ENCODE data around the gene MTM1. TPM values are rescaled to one million over a fixed set of nuclear protein-coding genes. Genes with fewer than 3 reads are reported as not detected.

MTM1 gene
- polyA plus RNA-seq, 1 of the 3 experiments (the other 2 are of a cell fraction): 2.7 TPM

GRCh38 chrX:150566734-150567182 is 1.7 kb upstream of the MTM1 start (continued):
- TF ChIP-seq RFX5 (IDR thresholded peaks at IDR 0.05; ENCODE audit: low read length) (no peak), POLR2AphosphoS5 (IDR thresholded peaks at IDR 0.05; ENCODE audit: low read depth, low read length) (no peak), ZBTB33 (IDR thresholded peaks at IDR 0.05; ENCODE audit: borderline replicate concordance, low read depth) (no peak), MEF2A (IDR thresholded peaks at IDR 0.05; ENCODE audit: borderline replicate concordance, low read depth) (no peak), NRF1 (IDR thresholded peaks at IDR 0.05; ENCODE audit: low read depth, low read length) (no peak), PBX3 (IDR thresholded peaks at IDR 0.05) (no peak), TEAD4 (IDR thresholded peaks at IDR 0.05; ENCODE audit: borderline replicate concordance, insufficient read depth) (no peak)

GRCh38 chrX:150567645-150568319 is 639 bp upstream of the MTM1 start:
- DNase-seq: no peak
- no peaks in the 10 kb centered on the region for H3F3A ChIP-seq (replicated peaks; ENCODE audit: insufficient read depth)
- H3K4me3 ChIP-seq (ENCODE audit: low read depth in 2 of 2, low read length in 1 of 2): no peak overlapping the region
- H2AFZ ChIP-seq (ENCODE audit: low read depth): peak overlapping the region; percentile 92
- no peaks in the 10 kb centered on the region for H3K9me2 ChIP-seq
- CTCF ChIA-PET: no interaction called here
- no peaks in the 10 kb centered on the region for H3K36me3 ChIP-seq (replicated peaks in 1 of 2; ENCODE audit: control insufficient read depth in 1 of 2, insufficient read depth in 2 of 2, low read length in 1 of 2)
- H3K4me1 ChIP-seq (ENCODE audit: control insufficient read depth in 1 of 2, insufficient read depth in 2 of 2, low read depth in 1 of 2, low read length in 1 of 2): no peaks in the 10 kb centered on the region; a peak in 1 of 4 replicates
- TF ChIP-seq GABPA (IDR thresholded peaks at IDR 0.05; ENCODE audit: low read depth) (peak; percentile 58), TAF1 (IDR thresholded peaks at IDR 0.05; ENCODE audit: borderline replicate concordance, low read depth, low read length) (no peak)
- H3K27ac ChIP-seq (ENCODE audit: low read depth in 2 of 2, low read length in 1 of 2): no peak overlapping the region
- POLR2A ChIA-PET: no interaction called here
- whole genome bisulfite sequencing (ENCODE audit: low lambda C conversion rate): 62% methylated on average over 17 of the region's 23 CpGs
- no peaks in the 10 kb centered on the region for H3K9me3 ChIP-seq
- no peak overlapping the region for H3K9ac ChIP-seq
- no peaks in the 10 kb centered on the region for H3K27me3 ChIP-seq (ENCODE audit: insufficient read depth)
- H3K4me2 ChIP-seq: 0 out of 2 replicates have a peak overlapping the region, but pooled peaks have one; percentile 15
- H3K79me2 ChIP-seq (ENCODE audit: insufficient read depth): peaks cover 20% of the 10 kb centered on the region
- no peaks in the 10 kb centered on the region for H4K20me1 ChIP-seq (ENCODE audit: insufficient read depth)

- no peaks in the 10 kb centered on the region for H3K36me3 ChIP-seq (replicated peaks in 1 of 2; ENCODE audit: control insufficient read depth in 1 of 2, insufficient read depth in 2 of 2, low read length in 1 of 2)
- H3F3A ChIP-seq (replicated peaks; ENCODE audit: insufficient read depth): no peaks in the 10 kb centered on the region
- 24% methylated on average over 14 of the region's 17 CpGs for WGBS (ENCODE audit: low lambda C conversion rate)
- peak overlapping the region; percentile 70 to 74 for H3K4me3 ChIP-seq (ENCODE audit: low read depth in 2 of 2, low read length in 1 of 2)
- peak overlapping the region; percentile 74 for H3K4me2 ChIP-seq
- no peak for TF ChIP-seq SMC3 (IDR thresholded peaks at IDR 0.05; ENCODE audit: low read depth, low read length)
- TF ChIP-seq POLR2AphosphoS5 (IDR thresholded peaks at IDR 0.05; ENCODE audit: low read depth, low read length): no peak
- TF ChIP-seq JUND (IDR thresholded peaks at IDR 0.05): no peak
- TF ChIP-seq TCF12 (IDR thresholded peaks at IDR 0.05): no peak
- TF ChIP-seq GATA2 (CRISPR knock-in tag; IDR thresholded peaks at IDR 0.05): no peak
- TF ChIP-seq FOSL2 (IDR thresholded peaks at IDR 0.05; ENCODE audit: borderline replicate concordance, low read depth): no peak
- TF ChIP-seq TEAD4 (IDR thresholded peaks at IDR 0.05; ENCODE audit: borderline replicate concordance, insufficient read depth): no peak
- no peak for TF ChIP-seq TAF1 (IDR thresholded peaks at IDR 0.05; ENCODE audit: borderline replicate concordance, low read depth, low read length)
- no peak for TF ChIP-seq FOXM1 (IDR thresholded peaks at IDR 0.05; ENCODE audit: low read depth)
- no peak for TF ChIP-seq REST (IDR thresholded peaks at IDR 0.05; ENCODE audit: low read depth, low read length)
- no peak for TF ChIP-seq MEF2A (IDR thresholded peaks at IDR 0.05; ENCODE audit: borderline replicate concordance, low read depth)
- no peak for TF ChIP-seq GABPA (IDR thresholded peaks at IDR 0.05; ENCODE audit: low read depth)
- H3K27me3 ChIP-seq (ENCODE audit: insufficient read depth): no peaks in the 10 kb centered on the region
- H3K4me1 ChIP-seq (ENCODE audit: control insufficient read depth in 1 of 2, insufficient read depth in 2 of 2, low read depth in 1 of 2, low read length in 1 of 2): no peaks in the 10 kb centered on the region; a peak in 1 of 4 replicates
- peak overlapping the region in 1 of 2 experiments; percentile 72; a peak in 2 of 4 replicates for H3K27ac ChIP-seq (ENCODE audit: low read depth in 2 of 2, low read length in 1 of 2)
- ChIA-PET CTCF (interaction anchor here (1.8 kb wide), 1 partner anchor 13 kb away, joined by 4 read pairs; no protein-coding TSS in a partner anchor), POLR2A (no interaction called here)
- H3K9ac ChIP-seq: peak overlapping the region; percentile 76
- peaks cover 24% of the 10 kb centered on the region for H3K79me2 ChIP-seq (ENCODE audit: insufficient read depth)
- H3K9me2 ChIP-seq: no peaks in the 10 kb centered on the region
- no peaks in the 10 kb centered on the region for H4K20me1 ChIP-seq (ENCODE audit: insufficient read depth)
- H3K9me3 ChIP-seq: no peaks in the 10 kb centered on the region
- DNase-seq: no peak
- peak overlapping the region; percentile 78; the same call in 1 of the 2 replicates for H2AFZ ChIP-seq (ENCODE audit: low read depth)
Measured at GRCh38 chrX:150569155-150569477, 695 bp downstream of the MTM1 start.
